Pancreas (tissue), 10 donors: ENCODE data around the gene ZNF485. TPM values are rescaled to one million over a fixed set of nuclear protein-coding genes. Genes with fewer than 3 reads are reported as not detected.
A peak's percentile ranks its signal among the peaks of the same experiment; 100 is the strongest.

ENCODE experiments used
- ATAC-seq, 4 donors: fragments of 200-7000 bp; cut with Tn5 transposase; one replicate each; pipeline versions ENCODE4 v1.8.0 to v1.9.1; 2020; ENCODE audit warnings: mild to moderate bottlenecking in 4 of 4, moderate library complexity in 4 of 4
- DNase-seq, 6 donors: peaks; one replicate each; pipeline ENCODE4 v3.0.0-alpha.2; 2020
- FAIRE-seq: peaks from 2 replicates; lab custom pipeline; 2012; peaks lifted over from hg19 to GRCh38; lab: Jason Lieb, UNC
- H3K27ac ChIP-seq, 4 donors: fragments of 200-600 bp; sonication (generic); 1 replicate in 3 of 4; 2 replicates in 1 of 4; pipeline versions ENCODE4 v1.5.0 to v1.8.0; 2020
- H3K27me3 ChIP-seq, 4 donors: fragments of 200-600 bp; one replicate each; pipeline ENCODE4 v1.8.0; 2021
- H3K36me3 ChIP-seq, 3 donors: fragments of 200-600 bp; sonication (generic) in 1 of 3; one replicate each; pipeline versions ENCODE4 v1.5.0 to v1.8.0; 2020 to 2021
- H3K4me1 ChIP-seq, 3 donors: fragments of 200-600 bp; one replicate each; pipeline ENCODE4 v1.8.0; 2021
- H3K4me3 ChIP-seq, 4 donors: fragments of 200-600 bp; sonication (generic) in 2 of 4; one replicate each; pipeline versions ENCODE4 v1.5.0 to v1.8.0; 2020 to 2021
- H3K9me3 ChIP-seq, 4 donors: fragments of 200-600 bp; one replicate each; pipeline ENCODE4 v1.8.0; 2021
- CTCF ChIP-seq, 4 donors: fragments of 200-600 bp; sonication (generic) in 3 of 4; IDR thresholded peaks; one replicate each; pipeline versions ENCODE4 v1.5.0 to v1.8.0; 2021; ENCODE audit warnings: antibody characterized with exemption in 4 of 4
- WGBS, 2 donors: extraction: QIAGEN DNeasy Blood & Tissue Kit; methylation state at CpG; one replicate each; pipeline ENCODE4 v1.1.7; 2013; 5-methylcytosine and 5-hydroxymethylcytosine counted together
- intact Hi-C, 3 donors: fragments of 100-400 bp; cut with DNase I; formaldehyde crosslinking; loops; one replicate each; pipeline versions ENCODE4 v1.11.1 to v1.14.2; 2022
- polyA plus RNA-seq, 2 donors: library from polyadenylated mRNA; stranded (reverse); fragments of 200-250 nt; gene quantifications; one replicate each; pipeline ENCODE4 v1.2.3, GENCODE V29; 2013
- total RNA-seq, 6 donors: library from RNA; stranded (reverse); fragmentation: NEBNext Ultra II Directional in 4 of 6; extraction: Animal tissue kit (Norgen Biotek cat#: 25700) in 4 of 6; gene quantifications; one replicate each; pipeline versions ENCODE4 v1.2.1 to v1.2.4, GENCODE V29; 2021 to 2023
- donor health status: healthy with polysubstance abuse.
- donor health status: DM: no; HTN: no; CAD: no; lungs with moderate emphysema.
- donor health status: DM: no; HTN: no; CAD: no.
- donor health status: control.
- donor health status: control.
- donor health status: Bipolar disorder and iron deficiency.
- donor health status: DM: yes; HTN: yes; CAD: no.
- donor health status: DM: no; HTN: no; CAD: no.
- donor health status: DM: no; HTN: no; CAD: no.
- donor health status: DM: yes; HTN: yes; CAD: no.

ZNF485 gene
- 1 to 10 TPM; 3.5 to 5.7 (median 4.3) TPM for total RNA-seq
- polyA plus RNA-seq = 1 to 10 TPM; 2.8 to 3.3 TPM

- Histone ChIP-seq H3K4me1 (no peaks in the 10 kb centered on the region), H3K4me3 (peak within 1 kb of the TSS; percentile 51 to 89 (median 87)), H3K9me3 (no peaks in the 10 kb centered on the region), H3K27ac (peak within 1 kb of the TSS; percentile 54 to 72 (median 64)), H3K36me3 (no peaks in the 10 kb centered on the region), H3K27me3 (no peaks in the 10 kb centered on the region)
- intact Hi-C loops = no loop called here
- DNase-seq (peak; percentile 54 to 88 (median 70)), ATAC-seq (peak; percentile 95 to 97 (median 97)), FAIRE-seq (no peak)
- WGBS, 2 donors = 1% methylated on average over 58 of the region's 58 CpGs
- TF ChIP-seq CTCF (IDR thresholded peaks at IDR 0.05) = no peak
Observed at GRCh38 chr10:43606323-43607198, at the start of gene ZNF485. ZNF485 (plus strand) TSS chr10:43606438; CDS start chr10:43607051, 613 bp downstream.

GRCh38 chr10:43557214-43557613 is 49.0 kb upstream of the ZNF485 start:
- TF ChIP-seq CTCF (IDR thresholded peaks at IDR 0.05) = no peak
- ATAC-seq = no peak
- 94% methylated on average over 4 of the region's 4 CpGs for WGBS, 2 donors

GRCh38 chr10:43569681-43570080 is 36.6 kb upstream of the ZNF485 start:
- ATAC-seq (no peak), DNase-seq (no peak), FAIRE-seq (no peak)
- Histone ChIP-seq H3K4me3 (no peak overlapping the region), H3K9me3 (no peaks in the 10 kb centered on the region), H3K27me3 (no peaks in the 10 kb centered on the region), H3K27ac (no peak overlapping the region), H3K4me1 (peaks cover 0 to 9% (median 0%) of the 10 kb centered on the region in 3 donors), H3K36me3 (no peaks in the 10 kb centered on the region)
- intact Hi-C loops = no loop called here
- TF ChIP-seq CTCF (IDR thresholded peaks at IDR 0.05) = no peak

More at GRCh38 chr10:43557214-43557613, 49.0 kb upstream of the ZNF485 start:
- Histone ChIP-seq H3K36me3 (peaks cover 0 to 16% (median 15%) of the 10 kb centered on the region in 3 donors), H3K27ac (no peak overlapping the region), H3K9me3 (no peaks in the 10 kb centered on the region), H3K27me3 (no peaks in the 10 kb centered on the region), H3K4me3 (no peak overlapping the region), H3K4me1 (no peaks in the 10 kb centered on the region)
- DNase-seq = no peak
- intact Hi-C loops = loop anchor here in 1 of 3 donors (10.0 kb wide), 1 partner anchor 82 kb away; no protein-coding TSS in a partner anchor
- no peak for FAIRE-seq

GRCh38 chr10:43570971-43571370 is 35.3 kb upstream of the ZNF485 start:
- FAIRE-seq = no peak

More at GRCh38 chr10:43570971-43571370, 35.3 kb upstream of the ZNF485 start:
- ATAC-seq (no peak), DNase-seq (no peak)
- Histone ChIP-seq H3K9me3 (no peaks in the 10 kb centered on the region), H3K27ac (no peak overlapping the region), H3K4me3 (no peak overlapping the region), H3K36me3 (no peaks in the 10 kb centered on the region), H3K4me1 (peaks cover 0 to 9% (median 0%) of the 10 kb centered on the region in 3 donors), H3K27me3 (no peaks in the 10 kb centered on the region)
- TF ChIP-seq CTCF (IDR thresholded peaks at IDR 0.05) = no peak
- intact Hi-C loops = no loop called here
- WGBS, 2 donors = 78 to 79% methylated on average over 1 of the region's 1 CpG
